Caco-2 (cell line): Measurements from ENCODE around the gene BBLN. TPM values are rescaled to one million over a fixed set of nuclear protein-coding genes. Genes with fewer than 3 reads are reported as not detected.
A peak's percentile ranks its signal among the peaks of the same experiment; 100 is the strongest.

Experiments used
- BruUV-seq: library from RNA; stranded (reverse); fragments of 400-500 nt; replicated peaks from 2 replicates; lab custom pipeline; 2021; lab: Mats Ljungman, UMichigan
- CTCF ChIA-PET: fragments of 300-600 bp; sonication (Branson Sonifier 250); formaldehyde crosslinking; loops from one replicate; lab custom pipeline; 2022; ENCODE audit warnings: antibody characterized with exemption; lab: Charles Lee
- POLR2A ChIA-PET: fragments of 300-600 bp; sonication (Branson Sonifier 250); formaldehyde crosslinking; loops from one replicate; lab custom pipeline; 2022; ENCODE audit warnings: antibody characterized with exemption; lab: Charles Lee
- DNase-seq, 2 experiments: peaks; one replicate each; pipeline versions ENCODE4 v3.0.0 to v3.0.0-alpha.2; 2020 to 2022
- H3K27me3 ChIP-seq: replicated peaks from 2 replicates; pipeline ENCODE4 v1.6.0; 2011; ENCODE audit warnings: low read length; ENCODE audit not compliant: control insufficient read depth, insufficient read depth
- H3K36me3 ChIP-seq: 2 replicates; pipeline ENCODE4 v1.5.1; 2011; ENCODE audit warnings: low read length; ENCODE audit not compliant: control insufficient read depth, insufficient read depth
- H3K4me1 ChIP-seq: fragments of 250-450 bp; sonication (Bioruptor Pico); 2 replicates; pipeline ENCODE4 v1.5.1; 2020; ENCODE audit warnings: mild to moderate bottlenecking
- H3K4me3 ChIP-seq: 2 replicates; pipeline ENCODE4 v1.5.1; 2011; ENCODE audit warnings: low read depth, mild to moderate bottlenecking, control low read depth, low read length
- H3K9me3 ChIP-seq: fragments of 250-450 bp; sonication (Bioruptor Pico); 2 replicates; pipeline ENCODE4 v1.5.1; 2020; ENCODE audit warnings: mild to moderate bottlenecking, moderate library complexity
- H3K27ac Mint-ChIP-seq: one replicate; pipeline ENCODE4 v1.8.0; 2022; ENCODE audit warnings: mixed read lengths; ENCODE audit not compliant: unreplicated experiment
- H3K27me3 Mint-ChIP-seq: one replicate; pipeline ENCODE4 v1.8.0; 2022; ENCODE audit warnings: mixed read lengths; ENCODE audit not compliant: insufficient read depth, unreplicated experiment
- H3K36me3 Mint-ChIP-seq: one replicate; pipeline ENCODE4 v1.8.0; 2022; ENCODE audit warnings: mild to moderate bottlenecking, mixed read lengths; ENCODE audit not compliant: insufficient read depth, unreplicated experiment
- H3K4me1 Mint-ChIP-seq: one replicate; pipeline ENCODE4 v1.8.0; 2022; ENCODE audit warnings: low read depth, mixed read lengths; ENCODE audit not compliant: unreplicated experiment
- H3K4me3 Mint-ChIP-seq: one replicate; pipeline ENCODE4 v1.8.0; 2022; ENCODE audit warnings: mild to moderate bottlenecking, moderate library complexity, mixed read lengths; ENCODE audit not compliant: unreplicated experiment
- H3K9me3 Mint-ChIP-seq: one replicate; pipeline ENCODE4 v1.8.0; 2022; ENCODE audit warnings: mixed read lengths; ENCODE audit not compliant: unreplicated experiment
- CTCF ChIP-seq, 2 experiments: fragments of 200-600 bp in 1 of 2; IDR thresholded peaks; 1 replicate in 1 of 2; 2 replicates in 1 of 2; pipeline versions ENCODE4 v1.5.1 to v1.8.0; 2011 to 2022; ENCODE audit warnings: antibody characterized with exemption in 1 of 2, control low read depth in 1 of 2, inconsistent platforms in 1 of 2, low read depth in 1 of 2, low read length in 1 of 2, mild to moderate bottlenecking in 1 of 2, moderate library complexity in 1 of 2; ENCODE audit not compliant: insufficient read depth in 1 of 2, severe bottlenecking in 1 of 2, unreplicated experiment in 1 of 2
- intact Hi-C: fragments of 100-400 bp; cut with micrococcal nuclease; formaldehyde crosslinking; loops from one replicate; pipeline ENCODE4 v1.10.0; 2022; ENCODE audit not compliant: unreplicated experiment
- total RNA-seq: library from RNA; stranded (reverse); gene quantifications from 2 replicates; pipeline ENCODE4 v1.2.3, GENCODE V29; 2022

Gene BBLN
- total RNA-seq, 1 experiment from 2014 or later: 34.2 TPM

DNA sequence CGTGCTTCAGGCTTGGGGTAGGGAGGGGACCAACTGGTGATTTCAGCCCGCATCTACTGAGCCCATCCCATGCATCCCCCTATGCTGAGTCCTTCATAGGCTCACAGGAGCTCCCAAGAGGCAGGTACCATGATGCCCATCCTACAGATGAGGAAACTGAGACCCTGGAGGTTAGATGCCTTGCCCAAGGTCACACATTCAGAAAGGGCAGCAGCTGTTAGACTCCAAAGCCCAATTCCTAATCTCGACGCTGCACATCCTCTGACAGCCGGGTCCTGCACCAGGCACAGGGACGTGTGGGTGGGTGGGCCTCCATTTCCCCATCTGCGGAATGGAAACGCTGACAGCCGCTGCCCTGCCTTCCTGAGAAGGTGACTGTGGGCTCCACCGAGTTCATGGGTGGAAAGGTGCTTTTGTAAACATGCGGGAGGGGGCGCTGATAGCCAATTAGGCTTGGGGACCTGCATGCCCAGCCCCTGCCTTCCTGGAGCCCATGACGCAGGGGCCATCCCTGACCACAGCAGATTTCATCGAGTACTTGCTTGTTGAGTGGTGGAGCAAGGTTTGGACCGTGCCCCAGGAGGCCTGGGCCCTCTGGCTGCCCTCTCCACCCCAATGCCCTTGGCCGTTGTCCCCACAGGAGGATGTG is 45.4 kb downstream of the BBLN start:
- Histone ChIP-seq H3K4me3 (no peak overlapping the region), H3K4me1 (peaks cover 6% of the 10 kb centered on the region; the same call in 1 of the 2 replicates), H3K27me3 (no peaks in the 10 kb centered on the region), H3K36me3 (no peaks in the 10 kb centered on the region), H3K9me3 (no peaks in the 10 kb centered on the region)
- peaks cover 5% of the 10 kb centered on the region for H3K27me3 Mint-ChIP-seq
- H3K4me3 Mint-ChIP-seq: no peak overlapping the region
- POLR2A ChIA-PET: no interaction called here
- no peak for TF ChIP-seq CTCF (IDR thresholded peaks at IDR 0.05; ENCODE audit: insufficient read depth in 1 of 2, low read depth in 1 of 2, low read length in 1 of 2, severe bottlenecking in 1 of 2, unreplicated experiment in 1 of 2)
- peaks cover 6% of the 10 kb centered on the region for H3K36me3 Mint-ChIP-seq
- H3K27ac Mint-ChIP-seq: no peak overlapping the region
- H3K9me3 Mint-ChIP-seq: no peaks in the 10 kb centered on the region
- CTCF ChIA-PET: interaction anchor here (0.9 kb wide), 1 partner anchor 14 kb away, joined by 3 read pairs; no protein-coding TSS in a partner anchor
- H3K4me1 Mint-ChIP-seq: peaks cover 16% of the 10 kb centered on the region
- intact Hi-C loops: no loop called here
- BruUV-seq: no TSS peak
- DNase-seq: peak in 1 of 2 experiments; percentile 32

DNA sequence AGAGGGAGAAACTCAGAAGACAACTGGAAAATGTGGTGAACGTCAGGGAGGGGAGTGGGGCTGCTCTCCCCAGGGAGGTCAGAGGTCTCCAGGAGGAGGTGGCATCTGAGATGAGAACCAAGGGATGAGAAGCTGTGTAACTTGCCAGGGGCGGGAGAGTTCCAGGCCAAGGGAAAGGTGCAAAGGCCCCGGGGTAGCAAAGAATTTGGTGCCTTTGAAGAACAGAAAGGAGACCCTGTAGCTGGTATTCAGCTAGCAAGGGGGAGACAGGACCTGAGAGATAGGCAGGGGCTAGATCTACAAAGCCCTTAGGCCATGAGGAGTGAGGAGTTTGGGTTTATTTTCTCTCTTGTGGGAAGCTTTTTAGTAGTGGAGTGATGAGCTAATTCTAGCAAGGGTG is 46.4 kb downstream of the BBLN start:
- peak in 1 of 2 experiments; percentile 28 for DNase-seq
- ChIA-PET CTCF (interaction anchor here (0.5 to 0.9 kb wide), 3 partner anchors 12 to 209 kb away, joined by 3 to 6 read pairs (median 5); no protein-coding TSS in a partner anchor), POLR2A (interaction anchor here (0.6 kb wide), 1 partner anchor 1436 kb away, joined by 3 read pairs; no protein-coding TSS in a partner anchor)
- no TSS peak for BruUV-seq
- Mint-ChIP-seq H3K4me1 (peaks cover 19% of the 10 kb centered on the region), H3K27ac (no peak overlapping the region), H3K9me3 (no peaks in the 10 kb centered on the region), H3K36me3 (peaks cover 6% of the 10 kb centered on the region), H3K4me3 (no peak overlapping the region), H3K27me3 (peaks cover 5% of the 10 kb centered on the region)
- no peaks in the 10 kb centered on the region for H3K36me3 ChIP-seq
- no peak for TF ChIP-seq CTCF (IDR thresholded peaks at IDR 0.05; ENCODE audit: insufficient read depth in 1 of 2, low read depth in 1 of 2, low read length in 1 of 2, severe bottlenecking in 1 of 2, unreplicated experiment in 1 of 2)
- H3K27me3 ChIP-seq: no peaks in the 10 kb centered on the region
- H3K4me3 ChIP-seq: no peak overlapping the region
- H3K9me3 ChIP-seq: no peaks in the 10 kb centered on the region
- peaks cover 7% of the 10 kb centered on the region; the same call in 1 of the 2 replicates for H3K4me1 ChIP-seq
- intact Hi-C loops: no loop called here

GRCh38 chr9:128206916-128207910 is 47.1 kb downstream of the BBLN start:
- Histone ChIP-seq H3K27me3 (no peaks in the 10 kb centered on the region), H3K9me3 (no peaks in the 10 kb centered on the region), H3K4me3 (no peak overlapping the region), H3K4me1 (peaks cover 7% of the 10 kb centered on the region), H3K36me3 (no peaks in the 10 kb centered on the region)
- H3K4me1 Mint-ChIP-seq: peaks cover 15% of the 10 kb centered on the region
- peak in 1 of 2 experiments; percentile 26 for DNase-seq
- TF ChIP-seq CTCF (IDR thresholded peaks at IDR 0.05; ENCODE audit: insufficient read depth in 1 of 2, low read depth in 1 of 2, low read length in 1 of 2, severe bottlenecking in 1 of 2, unreplicated experiment in 1 of 2): no peak
- intact Hi-C loops: no loop called here
- no peaks in the 10 kb centered on the region for H3K9me3 Mint-ChIP-seq
- H3K27me3 Mint-ChIP-seq: peaks cover 5% of the 10 kb centered on the region
- ChIA-PET POLR2A (interaction anchor here (0.5 to 0.6 kb wide), 2 partner anchors 8 to 1435 kb away, joined by 3 to 6 read pairs; no protein-coding TSS in a partner anchor), CTCF (interaction anchor here (0.5 to 0.6 kb wide), 3 partner anchors 12 to 208 kb away, joined by 3 to 6 read pairs (median 5); partner anchors contain the start of genes GOLGA2 and SWI5)
- no TSS peak for BruUV-seq
- peaks cover 6% of the 10 kb centered on the region for H3K36me3 Mint-ChIP-seq
- H3K27ac Mint-ChIP-seq: no peak overlapping the region
- H3K4me3 Mint-ChIP-seq: no peak overlapping the region
